ENCODE data around the gene TLE1.
A peak's percentile ranks its signal among the peaks of the same experiment; 100 is the strongest.
"Not testable (repeated sequence)": the region's sequence is repeated elsewhere in the genome, so short reads cannot be mapped to it uniquely, and the experiment has no call there.

The TLE1 gene

GRCh38 chr9:81689343-81690175, at the start of gene TLE1:
Gene TLE1 (minus strand): TSS chr9:81689547. CDS start chr9:81688240, 1,307 bp downstream.
- peak; percentile 5 to 24 for DNase-seq

DNA sequence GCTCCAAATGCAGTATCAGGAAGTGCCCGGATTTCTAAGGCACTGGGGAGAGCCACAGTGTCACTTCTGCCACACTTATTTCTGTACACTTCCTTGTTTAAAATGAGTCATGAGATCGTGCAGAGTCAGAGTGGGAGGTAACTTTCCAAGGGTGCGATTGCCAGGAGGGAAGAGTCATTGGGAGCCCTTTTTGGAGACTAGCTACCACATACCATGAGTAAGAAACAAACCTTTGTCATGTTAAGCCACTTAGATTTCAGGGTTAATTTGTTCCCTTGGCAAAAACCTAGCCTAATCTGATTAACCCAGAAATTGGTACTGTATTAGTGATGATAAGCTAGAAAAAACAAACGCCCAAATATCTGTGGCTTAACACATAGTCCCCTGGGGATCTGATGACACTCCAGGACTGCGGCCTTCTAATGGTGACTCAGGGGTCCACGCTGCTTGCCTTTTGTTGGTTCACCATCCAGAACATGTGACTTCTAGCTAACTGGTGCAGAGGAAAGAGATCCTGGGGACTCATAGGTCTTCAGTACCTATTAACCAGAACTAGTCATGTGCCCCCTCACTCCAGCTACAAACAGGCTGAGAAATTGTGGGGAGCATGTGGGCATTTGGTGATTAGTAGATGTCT, 48.6 kb upstream of the TLE1 start:
- no peak for DNase-seq

DNA sequence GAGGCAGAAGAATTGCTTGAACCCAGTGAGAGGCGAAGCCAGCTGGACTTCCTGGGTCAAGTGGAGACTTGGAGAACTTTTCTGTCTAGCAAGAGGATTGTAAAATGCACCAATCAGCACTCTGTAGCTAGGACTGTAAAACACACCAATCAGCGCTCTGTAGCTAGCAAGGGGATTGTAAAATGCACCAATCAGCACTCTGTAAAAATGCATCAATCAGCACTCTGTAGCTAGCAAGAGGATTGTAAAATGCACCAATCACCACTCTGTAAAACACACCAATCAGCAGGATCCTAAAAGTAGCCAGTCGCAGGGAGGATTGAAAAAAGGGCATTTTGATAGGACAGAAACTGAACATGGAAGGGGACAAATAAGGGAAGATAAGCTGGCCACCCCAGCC, 41.2 kb upstream of the TLE1 start:
- DNase-seq: not testable (repeated sequence)

- DNase-seq: no peak
Measured at GRCh38 chr9:81729135-81729534, 39.8 kb upstream of the TLE1 start.

DNA sequence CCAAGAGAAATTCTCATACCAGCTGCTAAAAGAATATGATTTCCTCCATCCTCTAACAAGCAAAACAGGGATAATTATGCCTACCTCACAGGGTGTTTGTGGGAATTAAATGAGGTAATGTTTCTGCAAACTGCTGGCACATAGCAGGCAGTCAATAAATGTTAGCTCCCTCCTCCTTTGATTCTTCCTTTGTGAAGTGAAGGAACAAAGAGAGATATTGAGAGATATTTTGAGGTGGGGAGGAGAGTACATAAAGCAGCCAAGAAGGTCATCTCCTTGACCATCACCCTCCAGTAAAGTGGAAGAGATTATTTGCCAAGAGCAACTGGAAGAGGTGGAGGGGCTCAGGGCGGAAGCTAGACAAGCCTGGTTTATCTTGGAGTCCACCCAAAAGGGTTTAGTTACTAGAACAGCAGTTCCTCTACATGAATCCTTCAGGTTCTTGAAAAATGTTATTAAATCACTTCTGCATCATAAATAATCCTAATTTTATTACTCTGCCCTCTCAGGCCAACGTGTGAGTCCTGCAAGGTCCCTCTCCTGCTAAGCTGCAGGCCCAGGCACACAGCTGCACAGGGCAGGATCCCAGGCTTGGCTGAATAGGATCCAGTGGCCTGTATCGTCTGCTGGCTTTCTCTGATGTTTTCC, 35.0 kb upstream of the TLE1 start:
- DNase-seq: no peak

DNA sequence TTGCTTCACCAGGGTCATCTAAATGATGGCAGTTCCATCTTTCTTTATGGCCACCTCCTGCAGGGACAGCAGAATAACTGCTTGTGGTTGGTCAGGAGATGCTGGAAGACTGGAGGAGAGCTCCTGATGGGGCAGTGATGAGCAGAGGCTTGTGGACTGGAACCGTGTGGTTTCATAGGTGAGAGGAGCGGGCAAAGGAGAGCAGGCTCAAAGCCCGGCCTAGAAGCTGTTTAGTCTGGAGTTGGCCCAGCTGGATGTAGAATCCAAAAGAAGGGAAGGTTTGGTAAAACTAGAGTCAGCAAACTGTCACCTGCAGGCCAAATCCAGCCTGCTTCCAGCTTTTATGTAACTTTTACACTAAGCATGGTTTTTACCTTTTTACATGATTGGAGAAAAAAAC, 32.9 kb upstream of the TLE1 start:
- DNase-seq: no peak

- no peak for DNase-seq
Measured at GRCh38 chr9:81720450-81721086, 31.2 kb upstream of the TLE1 start.

DNA sequence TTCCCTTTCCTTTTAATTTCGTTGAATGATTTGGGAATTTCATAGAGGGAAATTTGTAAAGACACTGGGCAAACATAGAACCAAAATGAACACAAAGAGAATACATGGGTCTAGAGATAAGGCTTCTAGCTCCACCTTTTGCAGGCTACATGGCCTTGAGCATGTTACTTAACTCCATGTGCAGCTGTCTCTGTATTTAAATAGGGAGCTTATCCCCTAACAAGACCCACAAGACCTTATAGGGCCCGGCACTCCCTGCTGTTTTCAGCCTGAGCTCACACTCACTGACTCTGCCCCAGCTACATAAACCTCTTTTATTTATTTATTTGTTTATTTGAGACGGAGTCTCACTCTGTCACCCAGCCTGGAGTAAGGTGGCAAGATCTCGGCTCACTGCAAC, 30.6 kb upstream of the TLE1 start:
- no peak for DNase-seq

- no peak for DNase-seq
Measured at GRCh38 chr9:81718244-81718643, 28.9 kb upstream of the TLE1 start.

DNA sequence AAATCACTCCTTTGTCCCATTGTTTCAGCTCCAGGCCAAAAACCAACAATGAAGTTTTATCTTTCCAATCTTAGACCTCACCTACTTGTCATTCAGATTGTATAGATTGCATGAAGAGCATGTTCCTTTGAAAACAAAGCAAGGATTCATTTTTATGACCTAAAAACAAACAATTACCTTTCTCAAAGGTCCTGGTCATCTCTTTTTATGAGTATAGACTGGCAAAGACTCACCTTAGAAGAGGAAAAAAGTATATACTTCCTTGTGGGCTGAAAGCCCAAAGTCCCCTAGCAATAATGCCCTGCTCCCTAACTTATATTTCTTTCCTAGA, 28.4 kb upstream of the TLE1 start:
- no peak for DNase-seq

DNA sequence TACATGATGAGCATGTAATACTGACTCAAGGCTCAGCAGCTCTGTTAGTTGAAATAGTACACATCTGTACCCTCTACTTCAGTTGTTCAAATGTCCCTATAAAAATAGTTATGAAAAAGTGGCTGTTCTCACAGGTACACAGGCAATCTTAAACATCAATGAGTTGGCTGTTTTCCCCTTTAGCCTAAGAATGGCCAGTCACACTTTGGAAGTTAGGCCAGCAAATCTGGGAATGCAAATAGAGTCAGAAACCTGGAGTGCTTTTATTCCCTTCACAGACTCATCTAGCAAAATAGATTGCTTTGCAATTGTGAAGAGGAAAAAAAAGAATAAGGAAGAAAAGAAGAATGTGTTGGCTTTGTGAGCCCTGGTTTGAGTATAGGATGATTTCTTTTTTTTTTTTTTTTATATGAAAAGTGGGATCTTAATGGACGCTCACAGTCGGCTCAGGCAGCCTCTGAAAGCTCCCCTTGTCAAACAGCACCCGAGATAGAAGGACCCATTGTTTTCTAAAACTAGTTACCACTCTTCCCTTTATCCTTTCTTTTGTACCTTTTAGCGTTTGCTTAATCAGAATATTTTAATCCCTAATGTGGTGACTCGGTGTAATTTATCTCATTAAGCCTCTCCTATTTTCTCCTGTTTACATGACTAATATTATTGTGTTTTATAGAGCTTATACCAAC, 27.9 kb upstream of the TLE1 start:
- no peak for DNase-seq

GRCh38 chr9:81716409-81716808, 27.1 kb upstream of the TLE1 start:
- no peak for DNase-seq

DNA sequence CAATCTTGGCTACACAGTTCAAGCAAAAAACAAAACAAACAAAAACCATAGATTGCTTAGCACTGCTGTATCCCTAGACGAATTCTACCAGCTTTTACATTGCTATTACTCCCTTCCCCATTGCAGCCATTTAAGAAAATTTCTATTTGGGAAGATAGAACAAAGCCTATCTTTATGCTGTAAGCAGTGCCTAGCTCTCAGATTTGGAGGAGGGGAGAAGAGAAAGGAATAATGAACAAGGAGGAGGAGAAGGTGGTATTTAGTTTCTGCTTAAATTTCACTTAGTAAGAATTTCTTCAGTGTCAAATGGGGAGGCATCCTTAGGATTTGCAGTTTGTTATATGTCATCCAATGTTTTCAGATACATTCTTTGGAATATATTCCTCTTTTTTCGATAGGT, 16.2 kb upstream of the TLE1 start:
- no peak for DNase-seq

DNA sequence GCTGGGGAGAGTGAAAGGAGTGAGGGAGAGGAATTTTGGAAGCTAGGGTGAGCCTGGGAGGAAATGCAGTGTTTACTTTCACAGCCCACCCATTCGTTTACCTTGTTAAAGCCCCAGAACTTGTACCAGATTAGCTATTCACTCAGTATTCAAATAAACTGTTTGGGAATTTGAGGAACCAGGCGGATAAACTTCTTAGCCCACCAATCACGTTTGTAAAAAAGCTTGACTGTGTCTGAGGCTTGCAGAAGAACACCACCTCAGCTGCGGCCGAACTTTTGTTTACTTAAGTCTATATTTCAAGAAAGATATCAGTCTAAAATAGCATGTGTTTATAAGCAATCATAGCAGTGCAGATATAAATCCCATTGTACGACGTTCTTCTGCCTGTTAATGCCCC, 5.2 kb upstream of the TLE1 start:
- no peak for DNase-seq

DNA sequence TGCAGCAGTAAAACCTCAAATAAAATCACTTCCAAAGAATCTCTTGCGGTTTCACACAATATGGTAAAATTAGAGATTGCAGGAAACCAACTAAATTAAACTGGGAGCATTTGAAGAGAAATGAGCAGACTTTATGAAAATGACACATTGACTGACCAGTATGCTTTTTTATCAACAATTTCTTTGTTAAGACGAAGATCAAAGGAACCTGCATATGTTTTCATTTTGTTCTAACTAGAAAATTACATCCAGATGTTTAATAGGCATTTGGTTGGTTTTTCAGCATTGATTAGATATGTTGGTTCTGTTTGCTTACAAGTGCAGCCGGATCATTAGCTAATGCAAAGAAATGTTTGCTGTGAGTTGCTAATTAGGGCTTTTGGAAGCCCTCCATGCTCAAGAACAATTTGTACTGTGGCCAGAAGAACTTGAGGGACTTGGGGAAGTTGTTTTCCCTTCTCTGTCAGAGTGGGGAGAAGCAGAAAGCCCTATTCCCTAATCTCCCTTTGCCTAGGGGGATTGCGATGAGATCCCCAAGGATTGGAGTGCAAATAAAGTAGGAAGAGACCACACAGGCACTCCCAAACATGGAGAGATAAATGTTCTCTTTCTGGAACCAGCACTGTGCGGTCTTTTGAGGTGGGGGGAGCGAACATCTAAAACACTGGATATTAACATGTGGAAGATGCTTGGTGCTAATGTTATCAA, 4.5 kb upstream of the TLE1 start:
- no peak for DNase-seq

DNA sequence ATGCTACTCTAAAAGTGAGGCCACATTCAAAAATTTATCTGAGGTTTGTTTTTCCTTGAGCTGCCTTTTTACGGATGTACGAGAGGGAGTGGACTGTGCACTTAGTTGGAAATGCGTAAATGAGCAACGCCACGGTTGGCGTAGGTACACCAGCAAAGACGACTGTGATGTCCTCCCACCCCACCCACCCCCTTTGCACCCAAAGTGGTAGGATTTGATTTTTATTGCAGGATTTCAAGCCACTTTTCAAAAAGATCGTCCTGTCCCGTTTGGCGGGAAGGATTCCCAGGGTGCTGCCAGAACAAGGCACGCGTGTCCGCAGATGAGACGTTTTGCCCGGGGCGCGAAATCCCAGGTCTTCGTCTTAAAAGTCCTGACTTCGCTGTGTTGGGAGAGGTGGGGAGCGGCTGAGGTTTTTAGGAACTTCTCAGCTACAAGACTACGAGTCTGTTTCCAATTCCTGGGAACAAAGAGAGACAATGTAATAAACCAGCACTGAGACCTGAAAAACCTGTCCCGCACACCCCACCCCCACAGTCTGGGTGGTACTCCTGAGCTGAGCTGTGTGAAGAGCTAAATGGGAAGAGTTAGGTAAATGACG, 1.0 kb upstream of the TLE1 start:
- DNase-seq: no peak

DNA sequence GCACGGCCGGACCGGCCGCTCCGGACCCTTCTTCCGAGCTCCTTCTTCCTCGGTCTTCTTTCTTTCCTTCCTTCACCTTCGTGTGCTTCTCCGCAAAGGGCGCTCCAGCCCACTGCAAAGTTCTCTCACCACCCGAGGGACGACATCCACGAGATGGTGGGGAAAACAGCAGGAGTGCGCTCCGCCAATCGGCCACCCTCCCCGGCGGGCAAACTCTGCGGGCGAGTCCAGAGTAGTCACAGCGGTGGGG, 329 bp downstream of the TLE1 start:
- DNase-seq: not testable (repeated sequence)

GRCh38 chr9:81688262-81689092, 870 bp downstream of the TLE1 start:
- not testable (repeated sequence) for DNase-seq

- DNase-seq: no peak
Measured at GRCh38 chr9:81687521-81688261, 1.7 kb downstream of the TLE1 start.

All from AML-193 (cell line).